AG20443 (cell line): ENCODE measurements around the gene PRKAG3.
A peak's percentile ranks its signal among the peaks of the same experiment; 100 is the strongest.

ENCODE experiments used
- DNase-seq: peaks from one replicate; pipeline ENCODE4 v3.0.0; 2012; ENCODE audit warnings: low spot score, mixed read lengths

PRKAG3 gene

DNA sequence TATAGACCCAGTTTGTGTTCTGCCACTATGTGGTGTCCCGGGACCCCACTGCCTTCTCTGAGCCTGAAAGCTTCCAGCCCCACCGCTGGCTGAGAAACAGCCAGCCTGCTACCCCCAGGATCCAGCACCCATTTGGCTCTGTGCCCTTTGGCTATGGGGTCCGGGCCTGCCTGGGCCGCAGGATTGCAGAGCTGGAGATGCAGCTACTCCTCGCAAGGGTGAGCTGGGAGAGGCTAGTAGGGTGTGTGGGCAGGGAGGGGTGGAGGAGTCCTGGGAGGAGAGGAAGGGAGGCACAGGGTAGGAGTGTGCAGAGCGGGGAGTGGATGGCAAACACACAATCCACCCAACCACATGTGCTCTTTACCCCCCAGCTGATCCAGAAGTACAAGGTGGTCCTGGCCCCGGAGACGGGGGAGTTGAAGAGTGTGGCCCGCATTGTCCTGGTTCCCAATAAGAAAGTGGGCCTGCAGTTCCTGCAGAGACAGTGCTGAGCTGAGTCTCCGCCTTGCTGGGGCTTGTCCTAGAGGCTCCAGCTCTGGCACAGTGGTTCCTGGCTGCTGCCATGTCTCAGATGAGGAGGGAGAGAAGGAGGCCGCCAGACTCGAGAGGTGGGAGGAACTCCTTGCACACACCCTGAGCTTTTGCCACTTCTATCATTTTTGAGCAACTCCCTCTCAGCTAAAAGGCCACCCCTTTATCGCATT is 16.9 kb downstream of the PRKAG3 start:
- peak; percentile 4 for DNase-seq

DNA sequence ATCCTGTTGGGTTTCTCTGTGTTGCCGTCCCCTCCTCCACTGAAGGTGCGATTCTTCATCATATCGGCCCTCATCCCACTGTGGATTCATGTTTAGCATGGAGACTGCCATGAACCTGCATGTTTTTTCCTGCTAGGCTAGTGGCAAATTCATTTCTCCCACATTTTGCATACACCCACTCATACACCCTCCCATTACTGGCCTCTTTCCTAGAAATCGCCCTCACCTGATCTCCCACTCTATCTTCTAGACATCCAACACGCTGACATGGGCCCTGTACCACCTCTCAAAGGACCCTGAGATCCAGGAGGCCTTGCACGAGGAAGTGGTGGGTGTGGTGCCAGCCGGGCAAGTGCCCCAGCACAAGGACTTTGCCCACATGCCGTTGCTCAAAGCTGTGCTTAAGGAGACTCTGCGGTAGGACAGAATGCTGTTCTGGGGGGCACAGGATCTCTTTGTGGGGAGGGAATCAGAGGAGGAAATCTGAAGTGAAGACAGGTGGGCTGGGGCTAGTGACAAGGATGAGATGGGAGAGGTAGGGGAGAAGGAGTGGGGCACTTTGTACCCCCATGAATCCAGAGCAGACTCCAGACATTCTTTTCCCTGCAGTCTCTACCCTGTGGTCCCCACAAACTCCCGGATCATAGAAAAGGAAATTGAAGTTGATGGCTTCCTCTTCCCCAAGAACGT is 17.7 kb downstream of the PRKAG3 start:
- no peak for DNase-seq

DNA sequence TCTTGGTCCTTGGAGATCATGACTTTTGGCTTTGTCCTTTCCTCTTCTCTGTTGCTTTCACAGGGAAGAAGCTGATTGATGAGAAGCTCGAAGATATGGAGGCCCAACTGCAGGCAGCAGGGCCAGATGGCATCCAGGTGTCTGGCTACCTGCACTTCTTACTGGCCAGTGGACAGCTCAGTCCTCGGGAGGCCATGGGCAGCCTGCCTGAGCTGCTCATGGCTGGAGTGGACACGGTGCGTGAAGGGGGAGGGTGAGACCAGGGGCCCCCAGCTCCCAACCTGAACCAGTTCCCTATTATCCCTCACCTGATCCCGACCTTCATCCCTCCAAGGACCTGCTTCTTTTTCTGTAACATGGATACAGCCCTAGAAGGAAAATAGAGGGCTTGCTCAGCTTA is 18.7 kb downstream of the PRKAG3 start:
- DNase-seq: peak; percentile 6

DNA sequence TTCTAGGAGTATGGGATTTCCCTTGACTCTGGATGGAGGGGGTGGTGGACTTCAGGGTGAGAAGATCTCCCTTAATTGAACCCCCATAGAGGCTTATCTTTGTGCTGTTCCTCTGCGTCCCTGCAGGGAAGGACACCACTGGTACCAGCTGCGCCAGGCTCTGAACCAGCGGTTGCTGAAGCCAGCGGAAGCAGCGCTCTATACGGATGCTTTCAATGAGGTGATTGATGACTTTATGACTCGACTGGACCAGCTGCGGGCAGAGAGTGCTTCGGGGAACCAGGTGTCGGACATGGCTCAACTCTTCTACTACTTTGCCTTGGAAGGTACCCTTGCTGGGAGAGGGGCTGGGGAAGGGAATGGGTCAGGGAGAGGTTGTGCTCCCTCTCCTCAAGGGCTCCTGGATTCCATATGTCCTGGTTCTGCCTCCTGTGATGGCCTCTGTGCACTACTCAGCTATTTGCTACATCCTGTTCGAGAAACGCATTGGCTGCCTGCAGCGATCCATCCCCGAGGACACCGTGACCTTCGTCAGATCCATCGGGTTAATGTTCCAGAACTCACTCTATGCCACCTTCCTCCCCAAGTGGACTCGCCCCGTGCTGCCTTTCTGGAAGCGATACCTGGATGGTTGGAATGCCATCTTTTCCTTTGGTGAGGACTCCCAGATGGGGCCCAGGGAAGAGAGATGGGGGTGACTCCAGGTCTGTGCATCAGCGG is 19.3 kb downstream of the PRKAG3 start:
- DNase-seq: no peak

DNA sequence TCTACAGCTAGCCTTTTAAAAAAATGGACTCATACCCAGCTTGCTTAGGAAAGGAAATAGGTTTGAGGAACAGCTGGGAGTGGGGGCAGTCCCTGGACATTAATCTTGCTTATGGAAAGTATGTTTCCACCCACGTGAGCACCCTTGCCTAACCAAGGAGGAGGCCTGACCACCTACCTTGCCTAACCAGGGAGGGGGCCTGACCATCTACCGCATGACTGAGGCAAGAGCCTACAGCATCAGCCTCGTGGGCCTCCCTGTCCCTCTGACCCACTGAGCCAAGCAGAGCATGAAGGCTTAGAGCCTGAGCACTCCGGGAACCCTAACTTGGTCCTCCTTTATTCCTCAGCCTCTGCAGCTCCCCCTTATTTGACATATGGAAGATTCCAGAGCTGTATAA is 20.2 kb downstream of the PRKAG3 start:
- DNase-seq: no peak

DNA sequence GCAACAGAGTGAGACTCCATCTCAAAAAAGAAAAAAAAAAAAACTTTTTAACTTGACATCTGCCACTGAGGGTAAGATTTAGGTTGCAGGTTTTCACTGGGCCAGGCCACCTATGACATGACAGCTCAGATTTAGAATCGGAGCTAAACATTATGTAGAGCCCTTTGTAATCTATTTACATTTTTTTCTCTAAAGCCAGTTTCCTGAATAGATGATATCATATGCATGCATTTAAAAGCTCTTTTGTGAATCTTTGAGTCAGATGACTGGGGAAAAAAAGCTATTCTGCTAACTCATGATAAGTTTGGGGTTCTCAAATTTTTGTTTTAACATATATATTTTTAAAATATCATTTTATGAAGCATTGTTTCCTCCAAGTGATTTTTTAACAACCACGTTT is 21.3 kb downstream of the PRKAG3 start:
- DNase-seq: no peak

DNA sequence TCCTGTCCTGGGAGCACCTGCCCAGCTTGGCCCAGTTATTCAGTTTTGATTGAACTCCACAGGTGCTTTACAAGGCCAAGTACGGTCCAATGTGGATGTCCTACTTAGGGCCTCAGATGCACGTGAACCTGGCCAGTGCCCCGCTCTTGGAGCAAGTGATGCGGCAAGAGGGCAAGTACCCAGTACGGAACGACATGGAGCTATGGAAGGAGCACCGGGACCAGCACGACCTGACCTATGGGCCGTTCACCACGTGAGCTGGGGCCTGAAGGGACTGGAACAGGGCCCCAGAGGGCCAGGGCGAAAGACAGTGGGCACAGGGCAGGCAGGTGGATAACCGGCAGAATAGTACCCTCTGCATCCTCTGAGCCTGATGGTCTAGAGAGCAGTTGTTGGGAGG is 22.1 kb downstream of the PRKAG3 start:
- DNase-seq: no peak

DNA sequence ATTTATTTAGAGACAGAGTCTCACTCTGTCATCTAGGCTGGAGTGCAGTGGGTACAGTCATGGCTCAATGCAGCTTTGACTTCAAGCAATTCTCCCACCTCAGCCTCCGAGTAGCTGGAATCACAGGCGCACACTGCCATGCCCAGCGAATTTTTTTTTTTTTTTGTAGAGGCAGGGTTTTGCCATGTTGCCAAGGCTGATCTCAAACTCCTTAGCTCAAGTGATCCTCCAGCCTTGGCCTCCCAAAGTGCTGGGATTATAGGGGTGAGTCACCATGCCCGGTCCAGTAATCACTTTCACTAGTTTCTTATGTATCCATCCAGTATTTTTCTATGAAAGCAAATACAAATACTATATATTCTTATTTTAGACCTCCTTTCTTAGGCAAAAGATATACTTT is 24.0 kb downstream of the PRKAG3 start:
- no peak for DNase-seq

DNA sequence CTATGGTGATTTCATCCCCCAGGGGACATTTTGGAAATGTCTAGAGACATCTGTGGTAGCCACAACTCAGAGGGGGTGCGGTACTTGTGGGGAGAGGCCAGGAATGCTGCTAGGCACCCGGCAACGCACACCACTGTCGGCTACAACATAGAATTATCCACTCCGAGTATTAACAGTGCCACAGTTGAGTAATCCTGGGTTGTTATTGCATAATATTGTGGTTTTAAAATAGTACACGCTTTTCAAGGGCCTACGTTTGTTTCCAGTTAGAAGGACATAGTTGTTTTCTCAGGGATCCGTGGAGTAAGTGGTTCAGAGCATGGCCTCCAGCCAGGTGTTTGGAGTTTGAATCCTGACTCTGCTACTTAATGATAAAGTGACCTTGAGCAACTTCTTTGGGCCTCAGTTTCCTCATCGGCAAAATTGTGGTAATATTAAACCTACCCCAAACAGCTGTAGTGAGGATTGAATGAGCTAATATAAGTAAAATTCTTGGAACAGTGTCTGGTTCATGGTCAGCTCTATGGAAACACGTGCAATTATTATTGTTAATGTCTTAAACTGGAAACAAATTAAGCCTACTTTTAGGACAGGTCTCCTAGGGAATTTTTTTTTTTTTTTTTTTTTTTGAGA is 25.1 kb downstream of the PRKAG3 start:
- peak; percentile 95 for DNase-seq

DNA sequence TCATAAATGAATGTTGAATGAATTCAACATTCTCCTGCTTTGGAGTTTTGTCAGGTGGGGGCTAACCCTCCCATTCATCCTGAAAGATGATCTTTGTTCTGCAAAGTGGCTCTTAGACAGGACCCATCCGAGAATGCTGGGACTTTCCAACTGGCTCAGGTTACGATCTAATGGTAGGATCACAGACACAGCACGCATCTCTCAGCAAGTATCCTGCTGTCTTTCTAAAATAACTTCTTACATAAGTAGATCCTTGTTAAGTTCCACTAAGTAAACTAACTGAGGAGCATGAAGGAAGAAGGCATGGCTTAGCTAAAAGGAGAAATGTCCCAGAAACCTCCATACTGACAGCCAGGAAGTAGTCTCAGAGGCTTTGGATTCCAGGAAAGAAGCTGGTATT is 26.0 kb downstream of the PRKAG3 start:
- DNase-seq: no peak

DNA sequence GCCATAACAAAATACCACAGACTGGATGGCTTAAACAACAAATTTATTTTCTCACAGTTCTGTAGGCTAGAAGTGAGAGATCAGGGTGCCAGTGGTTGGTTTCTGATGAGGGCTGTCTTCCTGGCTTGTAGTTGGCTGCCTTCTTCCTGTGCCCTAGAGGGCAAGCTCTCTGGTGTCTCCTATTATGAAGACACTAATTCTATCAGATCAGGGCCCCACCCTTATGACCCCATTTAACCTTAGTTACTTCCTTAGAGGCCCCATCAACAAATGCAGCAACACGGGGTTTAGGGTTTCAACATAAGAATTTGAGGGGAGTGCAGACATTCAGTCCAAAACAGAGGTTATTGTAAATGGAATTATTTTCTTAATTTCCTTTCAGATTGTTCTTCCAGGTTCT is 26.8 kb downstream of the PRKAG3 start:
- DNase-seq: no peak

DNA sequence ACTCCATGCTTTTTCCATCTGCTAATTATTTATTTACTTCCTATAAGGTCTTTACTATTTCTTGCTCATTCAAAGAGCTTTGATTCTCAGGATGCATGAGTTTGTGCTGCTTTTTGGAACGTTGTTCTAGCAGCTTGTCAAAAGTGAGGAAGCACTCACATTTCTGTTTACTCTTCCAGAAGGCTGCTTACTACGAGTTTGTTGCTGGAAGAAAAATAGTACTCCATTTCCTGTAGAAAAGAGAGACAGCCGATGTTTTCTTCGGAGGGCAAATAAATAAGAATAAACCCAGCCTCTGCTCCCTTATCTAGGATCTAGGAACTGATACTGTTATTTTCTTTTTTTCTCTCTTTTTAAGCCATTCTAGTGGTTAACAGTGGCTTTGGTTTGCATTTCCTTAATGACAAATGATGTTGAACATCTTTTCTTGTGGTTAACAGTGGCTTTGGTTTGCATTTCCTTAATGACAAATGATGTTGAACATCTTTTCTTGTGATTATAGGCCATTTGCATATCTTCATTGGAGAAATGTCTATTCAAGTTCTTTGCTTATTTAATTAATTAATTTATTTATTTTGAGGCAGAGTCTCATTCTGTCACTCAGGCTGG is 29.1 kb downstream of the PRKAG3 start:
- no peak for DNase-seq

DNA sequence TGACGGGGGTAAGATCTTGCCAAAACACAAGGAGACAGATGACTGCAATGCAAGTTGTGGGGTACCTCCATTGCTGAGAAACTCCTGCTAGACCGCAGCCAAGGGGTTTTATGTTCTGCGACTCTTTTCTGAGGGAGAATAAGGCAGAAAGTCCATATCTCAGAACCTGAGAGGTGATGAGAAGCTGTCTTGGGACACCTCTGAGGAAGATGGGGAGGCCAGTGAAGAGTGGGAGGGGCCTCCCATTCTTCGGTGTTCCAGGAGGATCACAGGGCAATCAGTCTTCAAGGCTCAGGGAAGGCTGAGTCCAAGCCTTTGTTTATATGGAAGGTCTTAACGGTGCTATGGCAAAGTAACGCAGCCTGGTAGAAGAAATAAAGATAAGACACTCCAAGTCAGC is 31.6 kb downstream of the PRKAG3 start:
- no peak for DNase-seq

DNA sequence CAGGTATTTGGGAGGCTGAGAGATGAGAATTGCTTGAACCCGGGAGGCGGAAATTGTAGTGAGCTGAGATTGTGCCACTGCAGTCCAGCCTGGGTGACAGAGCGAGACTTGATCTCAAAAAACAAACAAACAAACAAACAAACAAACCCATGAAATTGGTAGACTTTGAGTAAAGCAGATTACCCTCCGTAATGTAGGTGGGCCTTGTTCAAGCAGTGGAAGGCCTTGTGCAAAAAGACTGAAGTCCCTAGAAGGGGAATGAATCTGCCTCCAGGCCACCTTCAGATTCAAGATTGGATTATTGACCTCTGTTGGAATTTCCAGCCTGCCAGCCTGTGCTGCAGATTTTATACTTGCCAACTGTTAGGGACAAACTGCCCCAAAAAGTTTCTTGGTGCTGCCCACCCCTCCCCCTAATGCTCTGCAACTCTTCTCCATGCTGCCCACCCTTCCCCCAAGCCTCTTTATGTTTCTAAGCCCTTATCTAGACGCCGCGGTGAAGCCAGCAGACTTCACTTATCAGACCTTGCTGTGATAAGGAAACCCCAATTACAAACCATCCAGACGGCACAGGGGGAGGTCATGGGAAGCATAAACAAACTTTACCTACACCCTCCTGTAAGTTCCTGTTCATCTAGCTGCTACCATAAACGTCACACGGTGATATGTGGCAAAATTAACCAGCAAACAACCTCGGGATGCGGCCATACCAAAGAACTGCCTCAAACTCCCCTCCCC is 32.7 kb downstream of the PRKAG3 start:
- no peak for DNase-seq

DNA sequence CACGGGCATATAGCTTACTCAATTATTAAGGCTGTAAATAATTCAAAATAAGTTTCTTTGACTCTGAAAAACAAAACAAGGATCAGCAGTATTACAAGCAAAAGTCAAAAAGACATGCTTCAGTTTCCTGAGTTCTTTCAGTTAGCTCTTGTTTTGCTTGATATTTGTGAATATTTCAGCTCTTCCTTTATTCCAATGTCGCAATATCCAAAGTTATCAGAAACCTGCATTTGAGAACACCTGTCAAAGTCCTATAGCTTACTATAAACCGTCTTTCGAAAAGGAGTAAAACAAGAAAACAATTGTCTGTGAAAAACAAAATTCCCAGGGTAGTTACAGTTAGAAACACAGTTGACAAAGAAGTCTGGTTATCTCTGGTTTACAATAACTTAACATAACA is 34.9 kb downstream of the PRKAG3 start:
- no peak for DNase-seq

DNA sequence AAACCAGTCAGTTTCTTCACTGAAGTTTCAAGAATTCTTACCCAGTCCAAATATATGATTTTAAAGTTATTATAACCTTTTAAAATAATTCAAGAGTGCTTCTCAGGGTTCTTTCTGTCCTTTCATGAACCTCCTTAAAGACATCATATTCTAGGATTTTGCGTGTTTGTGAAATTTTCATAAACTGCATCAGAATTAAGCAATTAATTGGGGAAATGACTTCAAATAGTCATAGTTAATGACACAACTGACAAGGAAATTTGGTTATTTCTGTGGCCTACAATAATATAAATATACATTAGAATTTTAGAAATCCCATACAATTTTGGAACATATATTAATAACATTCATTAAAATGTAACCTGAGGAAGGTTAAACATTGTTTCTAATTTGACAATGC is 39.2 kb downstream of the PRKAG3 start:
- DNase-seq: no peak

DNA sequence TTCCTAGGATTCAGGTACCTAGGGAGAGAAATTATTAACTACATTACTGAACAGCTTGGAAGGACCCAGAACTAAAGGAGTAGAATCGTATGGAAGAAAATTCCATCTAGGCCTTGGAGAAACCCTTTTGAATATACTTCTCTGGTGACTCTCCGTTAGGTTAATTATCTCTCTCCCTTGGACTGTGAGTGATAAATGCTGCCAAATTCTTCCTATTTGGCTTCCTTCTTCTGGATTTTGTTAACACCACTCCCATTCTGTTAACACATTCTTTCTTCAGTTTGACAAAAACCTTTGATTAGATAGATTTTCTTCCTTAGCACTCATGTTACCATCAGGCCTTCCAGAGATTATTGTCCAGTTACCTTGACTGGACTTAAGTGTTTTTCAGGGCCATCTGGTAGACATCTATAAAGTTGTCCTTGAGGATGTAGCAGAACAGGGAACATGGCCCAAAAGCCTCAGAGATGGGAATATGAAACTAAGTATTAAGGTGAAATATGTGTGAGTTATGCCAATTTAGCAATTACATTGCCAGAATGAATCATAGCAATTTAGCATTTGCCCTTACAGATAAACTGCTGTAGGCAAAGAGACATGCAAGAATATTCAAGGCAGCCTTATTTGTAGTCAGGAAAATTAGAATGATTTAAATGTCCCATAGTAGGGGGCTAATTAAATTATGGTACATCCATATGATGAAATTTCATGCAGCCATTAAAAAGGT is 42.9 kb downstream of the PRKAG3 start:
- DNase-seq: no peak

DNA sequence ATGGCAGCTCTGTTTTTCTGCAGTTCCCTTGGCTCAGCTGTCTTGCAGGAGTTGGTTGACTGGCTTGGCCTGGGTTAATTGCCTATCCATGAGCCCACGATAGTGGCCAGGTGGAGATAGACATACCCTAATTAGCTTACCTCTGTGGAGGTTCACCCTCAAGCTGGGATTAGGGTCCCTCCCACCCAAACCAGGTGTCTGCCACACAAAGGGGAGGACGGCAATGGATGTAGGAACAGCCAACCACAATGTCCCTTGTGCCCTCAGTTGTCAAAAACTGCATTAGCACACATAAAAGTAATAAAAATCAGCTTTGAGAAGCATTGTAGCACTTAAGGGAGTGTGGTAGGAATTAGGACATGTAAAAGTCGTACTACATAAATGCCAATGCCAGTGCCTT is 45.5 kb downstream of the PRKAG3 start:
- DNase-seq: no peak

DNA sequence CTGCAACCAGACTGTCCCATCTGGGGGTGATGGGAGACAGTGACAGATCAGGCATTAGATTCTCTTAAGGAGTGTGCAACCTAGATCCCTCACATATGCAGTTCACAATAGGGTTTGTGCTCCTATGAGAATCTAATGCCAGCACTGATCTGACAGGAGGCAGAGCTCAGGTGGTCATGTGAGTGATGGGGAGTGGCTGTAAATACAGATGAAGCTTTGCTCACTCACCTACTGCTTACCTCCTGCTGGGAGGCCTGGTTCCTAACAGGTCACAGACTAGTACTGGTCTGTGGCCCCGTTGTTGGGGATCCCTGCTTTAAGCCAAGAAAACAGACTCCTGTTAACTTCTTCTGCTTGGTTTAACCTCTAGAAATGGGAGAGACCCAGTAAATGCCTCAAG is 46.5 kb downstream of the PRKAG3 start:
- DNase-seq: no peak

DNA sequence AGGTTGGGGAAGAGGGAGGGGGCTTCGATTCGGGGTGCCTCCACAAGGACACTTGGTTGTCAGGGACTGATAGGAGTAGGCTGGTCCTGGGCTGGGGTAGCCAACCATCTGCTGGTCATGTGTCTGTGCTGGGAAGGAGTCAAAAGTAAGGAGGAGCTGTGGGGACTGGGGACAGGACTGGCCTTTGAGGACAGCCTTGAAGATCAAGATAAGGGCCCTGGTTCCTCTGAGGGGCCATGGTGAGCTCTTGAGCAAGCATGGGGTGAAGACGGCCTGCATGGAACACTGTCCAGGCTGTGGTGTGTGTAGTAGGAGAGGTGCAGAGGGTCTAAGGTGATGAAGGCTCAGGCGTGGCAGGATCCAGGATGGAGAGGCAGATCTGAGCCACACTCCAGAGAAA is 47.9 kb downstream of the PRKAG3 start:
- DNase-seq: no peak

DNA sequence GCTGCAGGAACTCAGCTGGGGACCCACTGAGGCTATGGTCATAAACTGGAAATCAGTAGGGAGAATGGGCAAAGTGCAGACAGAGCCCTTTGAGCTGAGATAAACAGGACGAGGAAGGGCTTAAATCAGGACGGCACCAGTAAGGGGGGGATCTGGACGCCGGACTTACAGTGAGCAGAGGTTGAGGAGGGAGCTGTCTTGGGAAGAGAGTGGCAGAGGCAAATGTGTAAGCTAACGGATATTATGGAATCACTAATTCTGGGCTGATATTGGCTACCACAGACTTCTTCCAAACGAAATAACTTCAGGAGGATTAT is 49.1 kb downstream of the PRKAG3 start:
- DNase-seq: no peak
